Measurements from ENCODE around the gene RELCH. TPM values are rescaled to one million over a fixed set of nuclear protein-coding genes. Genes with fewer than 3 reads are reported as not detected.

Gene RELCH
- total RNA-seq, 2 donors from 2014 or later, result 36.0 to 48.9 TPM

GRCh38 chr18:62201870-62202269 lies 14.8 kb downstream of the RELCH start:
- no peak for TF ChIP-seq CTCF (IDR thresholded peaks at IDR 0.05)

GRCh38 chr18:62205824-62206223 lies 18.8 kb downstream of the RELCH start:
- ATAC-seq (ENCODE audit: insufficient number of reproducible peaks, low FRiP score, low read depth) (no peak), DNase-seq (ENCODE audit: low spot score) (no peak)
- no peak for TF ChIP-seq CTCF (IDR thresholded peaks at IDR 0.05)
- H3K4me1 ChIP-seq (ENCODE audit: control insufficient read depth in 1 of 2, low read depth in 2 of 2), result peaks cover 0 to 2% of the 10 kb centered on the region in 2 donors
- H3K27me3 ChIP-seq (replicated peaks; ENCODE audit: insufficient read depth), result no peaks in the 10 kb centered on the region
- H3K27ac ChIP-seq, result no peak overlapping the region
- H3K9me3 ChIP-seq, result no peaks in the 10 kb centered on the region
- H3K4me3 ChIP-seq, result no peak overlapping the region
- H3K36me3 ChIP-seq, result no peaks in the 10 kb centered on the region

More at GRCh38 chr18:62201870-62202269, 14.8 kb downstream of the RELCH start:
- Histone ChIP-seq H3K27me3 (replicated peaks; ENCODE audit: insufficient read depth) (no peaks in the 10 kb centered on the region), H3K4me3 (no peak overlapping the region), H3K4me1 (ENCODE audit: control insufficient read depth in 1 of 2, low read depth in 2 of 2) (peaks cover 11 to 14% of the 10 kb centered on the region in 2 donors), H3K9me3 (no peaks in the 10 kb centered on the region), H3K36me3 (no peaks in the 10 kb centered on the region), H3K27ac (no peak overlapping the region)
- ATAC-seq (ENCODE audit: insufficient number of reproducible peaks, low FRiP score, low read depth) (no peak), DNase-seq (ENCODE audit: low spot score) (no peak)

GRCh38 chr18:62206593-62206992 lies 19.5 kb downstream of the RELCH start:
- Histone ChIP-seq H3K27me3 (replicated peaks; ENCODE audit: insufficient read depth) (no peaks in the 10 kb centered on the region), H3K4me1 (ENCODE audit: control insufficient read depth in 1 of 2, low read depth in 2 of 2) (peaks cover 0 to under 1% of the 10 kb centered on the region in 2 donors), H3K27ac (no peak overlapping the region), H3K36me3 (no peaks in the 10 kb centered on the region), H3K4me3 (no peak overlapping the region), H3K9me3 (no peaks in the 10 kb centered on the region)
- DNase-seq (ENCODE audit: low spot score) (no peak), ATAC-seq (ENCODE audit: insufficient number of reproducible peaks, low FRiP score, low read depth) (no peak)
- no peak for TF ChIP-seq CTCF (IDR thresholded peaks at IDR 0.05)

- no peak overlapping the region for H3K27ac ChIP-seq
- no peak for TF ChIP-seq CTCF (IDR thresholded peaks at IDR 0.05)
- no peak overlapping the region for H3K4me3 ChIP-seq
- H3K27me3 ChIP-seq (replicated peaks; ENCODE audit: insufficient read depth), result no peaks in the 10 kb centered on the region
- H3K9me3 ChIP-seq, result no peaks in the 10 kb centered on the region
- DNase-seq (ENCODE audit: low spot score) (no peak), ATAC-seq (ENCODE audit: insufficient number of reproducible peaks, low FRiP score, low read depth) (no peak)
- no peaks in the 10 kb centered on the region for H3K36me3 ChIP-seq
- no peaks in the 10 kb centered on the region for H3K4me1 ChIP-seq (ENCODE audit: control insufficient read depth in 1 of 2, low read depth in 2 of 2)
These were observed 22.0 kb downstream of the RELCH start for GRCh38 chr18:62209046-62209445.

- Histone ChIP-seq H3K27ac (no peak overlapping the region), H3K9me3 (no peaks in the 10 kb centered on the region), H3K4me1 (ENCODE audit: control insufficient read depth in 1 of 2, low read depth in 2 of 2) (no peaks in the 10 kb centered on the region), H3K27me3 (replicated peaks; ENCODE audit: insufficient read depth) (no peaks in the 10 kb centered on the region), H3K36me3 (peaks cover 8% of the 10 kb centered on the region), H3K4me3 (no peak overlapping the region)
- no peak for ATAC-seq (ENCODE audit: insufficient number of reproducible peaks, low FRiP score, low read depth)
- no peak for TF ChIP-seq CTCF (IDR thresholded peaks at IDR 0.05)
- DNase-seq (ENCODE audit: low spot score), result no peak
These were observed 23.1 kb downstream of the RELCH start for GRCh38 chr18:62210138-62210537.
